ENCODE measurements around the gene ADARB1.

DNA sequence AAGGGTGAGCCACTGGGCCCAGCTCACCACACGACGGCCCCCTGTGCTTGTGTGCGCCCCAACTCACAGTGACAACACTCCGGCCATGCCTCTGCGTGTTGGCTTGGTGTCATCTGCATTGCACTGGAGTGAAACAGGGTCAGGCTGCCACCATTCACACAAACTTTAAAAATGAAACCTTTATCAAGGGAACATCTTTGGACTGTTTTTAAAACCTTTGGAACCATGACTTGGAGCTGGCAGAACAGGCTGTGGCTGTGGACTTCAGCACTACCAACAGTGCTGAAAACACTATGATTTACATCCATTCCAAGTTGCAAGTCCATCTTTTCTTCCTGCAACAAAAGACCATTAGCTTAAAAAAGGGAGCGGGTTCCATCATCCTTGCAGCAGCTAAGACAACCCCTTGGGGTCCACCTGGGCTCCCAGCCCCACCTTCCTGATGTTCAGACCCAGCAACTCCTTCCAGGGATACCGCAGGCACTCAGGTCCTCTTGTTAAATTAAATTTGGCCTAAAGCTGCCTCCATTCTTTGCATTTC is 187.7 kb downstream of the ADARB1 start:
- TF ChIP-seq, protein P1, sequence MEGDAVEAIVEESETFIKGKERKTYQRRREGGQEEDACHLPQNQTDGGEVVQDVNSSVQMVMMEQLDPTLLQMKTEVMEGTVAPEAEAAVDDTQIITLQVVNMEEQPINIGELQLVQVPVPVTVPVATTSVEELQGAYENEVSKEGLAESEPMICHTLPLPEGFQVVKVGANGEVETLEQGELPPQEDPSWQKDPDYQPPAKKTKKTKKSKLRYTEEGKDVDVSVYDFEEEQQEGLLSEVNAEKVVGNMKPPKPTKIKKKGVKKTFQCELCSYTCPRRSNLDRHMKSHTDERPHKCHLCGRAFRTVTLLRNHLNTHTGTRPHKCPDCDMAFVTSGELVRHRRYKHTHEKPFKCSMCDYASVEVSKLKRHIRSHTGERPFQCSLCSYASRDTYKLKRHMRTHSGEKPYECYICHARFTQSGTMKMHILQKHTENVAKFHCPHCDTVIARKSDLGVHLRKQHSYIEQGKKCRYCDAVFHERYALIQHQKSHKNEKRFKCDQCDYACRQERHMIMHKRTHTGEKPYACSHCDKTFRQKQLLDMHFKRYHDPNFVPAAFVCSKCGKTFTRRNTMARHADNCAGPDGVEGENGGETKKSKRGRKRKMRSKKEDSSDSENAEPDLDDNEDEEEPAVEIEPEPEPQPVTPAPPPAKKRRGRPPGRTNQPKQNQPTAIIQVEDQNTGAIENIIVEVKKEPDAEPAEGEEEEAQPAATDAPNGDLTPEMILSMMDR (IDR thresholded peaks at IDR 0.05; ENCODE audit: low read depth, low read length), result no peak
- TF ChIP-seq MYC (IDR thresholded peaks at IDR 0.05; ENCODE audit: low read depth, low read length) (no peak), POLR2A (IDR thresholded peaks at IDR 0.05; ENCODE audit: extremely low read depth, insufficient read length) (no peak)

All from NB4 (cell line).